ENCODE measurements around the gene CDH4. TPM values are rescaled to one million over a fixed set of nuclear protein-coding genes. Genes with fewer than 3 reads are reported as not detected.

Gene CDH4
- total and polyA plus RNA-seq, 12 donors: 0.04 to 0.25 (median 0.08) TPM; not detected in 5

GRCh38 chr20:61726979-61727378, 474.9 kb downstream of the CDH4 start:
- no peak overlapping the region for H3K4me3 ChIP-seq
- ATAC-seq: no peak
- H3K9me3 ChIP-seq: no peaks in the 10 kb centered on the region
- intact Hi-C loops (cut with DNase I): no loop called here
- no peak overlapping the region for H3K27ac ChIP-seq
- no peak for DNase-seq
- H3K27me3 ChIP-seq: peaks cover 0 to 27% (median 5%) of the 10 kb centered on the region in 7 donors
- H3K4me1 ChIP-seq: no peaks in the 10 kb centered on the region
- no peak for TF ChIP-seq CTCF (IDR thresholded peaks at IDR 0.05)
- WGBS, 2 donors: 81 to 95% methylated on average over 5 of the region's 5 CpGs
- no peaks in the 10 kb centered on the region for H3K36me3 ChIP-seq

GRCh38 chr20:61727761-61728160, 475.7 kb downstream of the CDH4 start:
- intact Hi-C loops (cut with DNase I): no loop called here
- Histone ChIP-seq H3K27me3 (peaks cover 0 to 33% (median 7%) of the 10 kb centered on the region in 7 donors), H3K36me3 (no peaks in the 10 kb centered on the region), H3K4me3 (no peak overlapping the region), H3K9me3 (no peaks in the 10 kb centered on the region), H3K27ac (no peak overlapping the region), H3K4me1 (no peaks in the 10 kb centered on the region)
- DNase-seq (no peak), ATAC-seq (no peak)
- WGBS, 2 donors: 84% methylated on average over 2 of the region's 2 CpGs
- TF ChIP-seq CTCF (IDR thresholded peaks at IDR 0.05): no peak

GRCh38 chr20:61728326-61728725, 476.3 kb downstream of the CDH4 start:
- Histone ChIP-seq H3K4me1 (no peaks in the 10 kb centered on the region), H3K27me3 (peaks cover 0 to 35% (median 10%) of the 10 kb centered on the region in 7 donors), H3K4me3 (no peak overlapping the region), H3K9me3 (no peaks in the 10 kb centered on the region), H3K36me3 (no peaks in the 10 kb centered on the region), H3K27ac (no peak overlapping the region)
- ATAC-seq (no peak), DNase-seq (no peak)
- TF ChIP-seq CTCF (IDR thresholded peaks at IDR 0.05): no peak
- intact Hi-C loops (cut with DNase I): no loop called here
- 85 to 87% methylated on average over 6 of the region's 6 CpGs for WGBS, 2 donors

GRCh38 chr20:61728786-61729770, 477.0 kb downstream of the CDH4 start:
- WGBS, 2 donors: 74 to 77% methylated on average over 28 of the region's 28 CpGs
- no peak for DNase-seq
- Histone ChIP-seq H3K27me3 (peaks cover 0 to 37% (median 11%) of the 10 kb centered on the region in 7 donors), H3K36me3 (no peaks in the 10 kb centered on the region), H3K4me3 (no peak overlapping the region), H3K27ac (no peak overlapping the region), H3K9me3 (no peaks in the 10 kb centered on the region), H3K4me1 (no peaks in the 10 kb centered on the region)
- ATAC-seq: no peak
- no peak for TF ChIP-seq CTCF (IDR thresholded peaks at IDR 0.05)
- intact Hi-C loops (cut with DNase I): no loop called here

All from heart right ventricle (tissue), 16 donors.